ENCODE measurements around the gene SDC1.

SDC1 gene

DNA sequence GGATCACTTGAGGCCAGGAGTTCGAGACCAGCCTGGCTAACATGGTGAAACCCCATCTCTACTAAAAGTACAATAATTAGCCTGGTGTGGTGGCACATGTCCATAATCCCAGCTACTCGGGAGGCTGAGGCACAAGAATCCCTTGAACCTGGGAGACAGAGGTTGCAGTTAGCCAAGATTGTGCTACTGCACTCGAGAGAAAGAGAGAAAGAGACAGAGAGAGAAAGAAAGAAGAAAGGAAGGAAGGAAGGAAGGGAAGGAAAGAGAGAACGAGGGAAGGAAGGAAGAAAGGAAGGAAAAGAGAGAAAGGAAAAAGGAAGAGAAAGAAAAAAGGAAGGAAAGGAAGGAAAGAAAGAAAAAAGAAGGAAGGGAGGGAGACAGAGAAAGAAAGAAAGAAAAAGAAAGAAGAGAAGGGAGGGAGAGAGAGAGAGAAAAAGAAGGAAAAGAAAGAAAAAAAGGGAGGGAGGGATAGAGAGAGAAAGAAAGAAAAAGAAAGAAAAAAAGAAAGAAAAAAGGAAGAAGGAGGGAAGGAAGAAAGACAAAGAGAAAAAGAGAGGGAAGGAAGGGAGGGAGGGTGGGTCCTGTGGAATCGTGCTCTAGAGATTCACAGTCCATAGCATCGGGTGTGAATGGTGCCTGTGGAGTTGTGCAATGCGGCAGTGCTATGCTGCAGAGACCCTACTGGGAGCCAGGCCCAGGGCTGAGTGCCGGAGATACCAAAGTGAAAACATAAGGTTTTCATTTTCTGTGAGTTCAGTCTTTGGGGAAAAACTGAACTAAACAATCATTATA is 4.6 kb upstream of the SDC1 start:
- DNase-seq (ENCODE audit: low read depth in 2 of 2, low spot score in 1 of 2): no peak

GRCh38 chr2:20227894-20228505 is 3.1 kb upstream of the SDC1 start:
- DNase-seq (ENCODE audit: low read depth in 2 of 2, low spot score in 1 of 2): no peak

DNA sequence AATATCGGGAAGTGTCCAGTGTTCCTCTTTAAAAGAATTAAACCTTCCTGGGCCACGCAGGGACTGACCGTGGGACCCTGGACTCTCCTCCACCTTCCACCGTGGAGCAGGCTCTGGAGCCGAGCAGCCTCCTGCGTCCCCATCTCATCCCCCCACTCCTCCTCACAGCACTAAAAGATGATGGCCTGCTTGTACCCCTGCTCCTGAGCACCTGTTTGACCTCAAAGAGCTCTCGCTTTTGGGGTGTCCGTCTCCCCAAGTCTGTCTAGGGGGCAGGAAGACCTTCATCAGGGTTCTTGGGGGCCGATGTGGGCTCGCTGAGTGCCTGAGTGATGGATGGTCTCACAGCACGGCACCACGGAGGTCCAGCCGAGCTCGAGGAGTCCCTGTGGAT is 1.2 kb upstream of the SDC1 start:
- DNase-seq (ENCODE audit: low read depth in 2 of 2, low spot score in 1 of 2): no peak

DNA sequence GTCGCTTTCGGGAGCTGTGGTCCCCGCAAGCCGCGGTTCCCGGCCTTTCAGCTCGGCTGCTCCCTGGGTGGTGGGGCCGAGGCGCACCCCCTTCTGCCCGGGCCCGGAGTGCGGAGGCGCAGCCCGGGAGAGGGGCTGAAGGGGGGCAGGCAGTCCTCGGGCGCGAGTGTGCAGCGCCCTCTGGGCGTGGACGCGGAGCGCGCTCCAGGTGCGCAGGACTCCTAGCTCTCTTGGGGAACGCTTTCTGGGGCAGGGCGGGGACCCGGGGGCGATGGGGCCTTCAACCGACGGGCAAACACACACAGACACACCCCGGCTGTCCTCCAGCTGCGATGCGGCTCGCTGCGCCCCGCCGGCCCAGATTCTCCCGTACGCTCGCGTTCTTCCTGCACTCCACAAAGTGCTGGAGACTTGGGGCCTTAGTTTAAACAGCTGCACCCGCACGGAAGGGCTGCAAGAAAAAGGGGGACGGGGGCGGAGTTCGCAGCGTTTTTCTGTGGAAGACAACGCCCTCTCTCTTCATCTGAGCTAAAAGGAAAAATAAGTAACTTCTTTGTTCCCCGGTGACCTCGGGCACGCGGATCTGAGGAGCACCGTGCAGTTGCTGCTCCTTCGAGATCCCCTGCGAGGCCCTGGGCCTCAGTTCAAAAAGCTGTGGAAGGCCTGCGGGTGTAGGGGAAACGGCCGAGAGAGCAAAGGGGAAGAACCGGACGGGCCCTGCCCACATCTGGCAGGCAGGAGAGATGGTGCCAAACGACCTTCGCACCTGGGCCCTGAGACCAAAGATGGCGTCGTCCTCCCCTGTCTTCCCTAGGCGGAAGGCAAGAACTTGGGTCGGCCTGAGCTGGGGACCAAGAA is 593 bp upstream of the SDC1 start:
- DNase-seq (ENCODE audit: low read depth in 2 of 2, low spot score in 1 of 2): no peak

- no peak for DNase-seq (ENCODE audit: low read depth in 2 of 2, low spot score in 1 of 2)
These were observed 690 bp downstream of the SDC1 start for GRCh38 chr2:20224164-20224715.

DNA sequence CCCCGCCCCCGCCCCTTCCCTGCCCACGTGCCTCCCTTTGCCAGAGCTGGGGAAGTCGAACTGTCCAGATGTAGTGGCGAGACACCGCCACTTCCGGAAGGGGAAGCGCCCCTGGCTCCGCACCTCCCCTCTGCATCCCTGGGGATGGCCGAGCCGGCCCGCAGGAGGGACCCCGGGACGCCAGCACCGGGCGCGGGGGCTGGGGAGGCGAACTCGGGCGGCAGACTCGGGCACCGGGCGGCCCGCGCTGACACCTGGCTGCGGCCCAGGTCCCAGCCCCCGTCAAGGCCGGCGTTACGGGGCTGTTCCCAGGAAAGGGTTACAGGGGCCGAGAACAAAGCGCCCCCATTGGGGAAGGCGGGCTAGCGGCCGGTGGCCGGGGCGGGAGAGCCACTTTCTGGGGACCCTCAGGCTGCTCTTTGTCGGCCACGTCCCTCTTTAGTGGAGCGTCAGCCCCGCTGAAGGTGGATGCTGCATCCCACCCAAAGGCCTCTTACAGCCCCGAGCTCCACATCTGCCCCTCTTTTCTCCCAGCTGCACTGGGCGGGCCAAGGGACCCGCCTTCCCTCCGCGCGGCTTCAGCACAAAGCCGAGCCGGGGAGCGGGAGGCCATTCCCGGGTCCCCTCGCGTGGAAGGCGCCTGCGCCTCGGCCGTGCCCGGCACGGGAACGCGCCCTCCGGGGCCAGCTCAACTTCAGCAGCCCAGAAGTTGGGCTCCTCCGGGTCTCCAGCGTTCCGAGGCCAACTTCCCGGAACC is 1.3 kb downstream of the SDC1 start:
- no peak for DNase-seq (ENCODE audit: low read depth in 2 of 2, low spot score in 1 of 2)

DNA sequence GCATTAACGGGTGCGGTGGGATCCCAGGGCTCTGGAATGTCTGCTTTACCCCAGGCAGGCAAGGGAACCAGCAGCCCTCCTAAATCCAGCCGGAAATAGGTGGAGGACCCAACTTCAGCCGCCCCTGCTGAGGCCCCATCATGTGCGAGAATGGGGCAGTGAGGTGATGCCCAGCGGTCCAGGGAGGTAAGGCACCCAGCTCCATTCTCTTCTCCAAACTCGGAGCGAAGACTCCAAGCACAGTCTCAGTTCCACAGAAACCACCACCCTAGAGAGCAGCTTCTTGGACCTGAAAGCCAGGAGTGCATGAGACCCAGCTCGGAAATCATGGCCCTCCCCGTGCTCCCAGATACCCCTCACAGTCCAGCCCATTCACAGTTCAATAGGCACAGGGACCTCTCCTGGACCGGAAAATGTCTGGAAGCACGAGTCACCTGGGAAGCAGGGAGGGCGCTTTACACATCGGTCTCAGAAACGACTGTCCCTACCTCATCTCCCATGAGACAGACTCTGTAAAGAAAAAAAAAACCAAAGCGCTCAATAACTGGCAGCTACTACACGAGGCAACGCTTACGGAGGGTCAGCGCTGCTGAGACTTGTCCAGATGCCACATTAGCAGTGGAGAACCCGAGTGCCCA is 2.0 kb downstream of the SDC1 start:
- DNase-seq (ENCODE audit: low read depth in 2 of 2, low spot score in 1 of 2): no peak

- no peak for DNase-seq (ENCODE audit: low read depth in 2 of 2, low spot score in 1 of 2)
These were observed 2.7 kb downstream of the SDC1 start for GRCh38 chr2:20222014-20222768.

DNA sequence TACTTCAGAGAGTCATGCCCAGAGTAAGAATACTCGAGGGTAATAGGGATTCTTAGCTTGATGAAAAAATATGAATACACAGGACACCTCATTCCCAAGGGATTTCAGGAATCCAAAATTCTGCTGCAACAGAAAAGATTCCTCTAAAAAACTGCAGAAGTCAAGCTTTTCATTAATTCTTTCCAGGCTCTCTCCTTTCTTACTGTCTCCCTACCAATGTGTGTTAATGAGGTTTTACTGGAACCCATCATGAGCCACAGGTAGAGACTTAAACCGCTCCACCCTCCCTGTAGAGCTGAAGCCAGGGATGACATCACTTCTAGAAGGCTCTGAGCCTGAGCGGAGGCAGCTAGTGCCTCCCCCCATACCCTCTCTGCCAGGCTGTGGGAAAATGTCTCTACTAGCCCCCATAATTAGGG is 3.4 kb downstream of the SDC1 start:
- DNase-seq (ENCODE audit: low read depth in 2 of 2, low spot score in 1 of 2): no peak

DNA sequence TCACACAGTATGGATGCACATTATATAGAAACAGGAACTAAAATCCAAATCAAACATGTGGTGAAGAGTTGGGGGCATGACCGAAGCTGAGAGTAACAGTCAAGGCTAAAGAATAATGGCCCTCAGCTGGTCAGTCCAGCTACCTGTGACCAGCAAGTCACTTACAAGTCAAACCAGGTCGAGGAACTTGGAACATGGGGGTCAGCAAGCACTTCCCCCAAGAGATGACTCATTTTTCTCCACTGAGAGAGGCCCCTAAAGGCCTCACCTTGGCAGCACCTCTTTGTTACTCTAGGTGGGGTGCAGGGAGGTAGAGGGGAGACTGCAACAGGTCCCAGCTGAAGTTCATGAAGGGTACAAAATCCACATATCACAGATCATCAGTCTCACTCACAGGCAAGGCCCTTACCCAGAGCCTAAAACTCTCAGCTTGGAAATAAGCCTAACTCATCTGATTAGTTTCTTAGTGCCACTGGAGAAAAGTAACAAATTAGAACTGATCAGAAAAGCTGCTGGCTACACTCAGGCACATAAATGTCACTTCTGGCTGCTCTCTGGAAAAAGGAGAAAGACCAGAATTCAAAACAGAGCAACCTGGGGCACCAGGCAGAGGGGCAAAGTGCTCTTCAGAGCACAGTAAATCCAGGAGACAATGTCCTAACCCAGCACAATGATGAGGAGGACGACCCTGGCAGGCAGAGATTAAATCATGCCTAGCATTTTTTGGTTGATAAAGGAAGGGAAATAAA is 4.0 kb downstream of the SDC1 start:
- no peak for DNase-seq (ENCODE audit: low read depth in 2 of 2, low spot score in 1 of 2)

DNA sequence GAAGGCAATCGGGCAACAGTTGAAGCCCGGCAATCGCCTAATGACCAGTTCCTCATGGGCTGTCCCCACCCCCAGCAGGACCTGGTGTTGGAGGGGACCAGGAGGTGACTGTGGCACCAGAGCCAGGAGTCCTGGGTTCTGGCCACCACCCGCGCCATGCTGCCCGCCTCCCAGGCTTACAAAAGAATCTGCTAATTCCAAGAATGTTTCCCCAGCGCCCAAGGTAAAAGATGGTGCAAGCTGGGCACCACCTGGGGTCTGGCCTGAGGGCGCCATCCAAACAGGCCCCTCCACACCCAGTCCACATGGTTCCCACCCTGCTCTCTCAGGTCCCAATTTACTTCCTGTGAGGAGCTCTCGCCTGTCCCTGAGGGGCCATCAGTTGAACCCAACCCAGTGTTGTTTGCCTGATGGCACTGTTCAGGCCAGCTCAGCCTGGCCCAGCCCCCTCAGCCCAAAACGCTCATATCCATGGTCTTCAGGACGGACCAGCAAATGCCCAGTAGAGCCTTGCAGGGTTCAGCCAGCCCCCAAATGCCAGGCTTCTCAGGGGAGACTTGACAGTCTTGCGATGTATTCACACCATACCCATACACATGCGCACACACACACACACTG is 5.1 kb downstream of the SDC1 start:
- DNase-seq (ENCODE audit: low read depth in 2 of 2, low spot score in 1 of 2): no peak

GRCh38 chr2:20218331-20219320 is 6.3 kb downstream of the SDC1 start:
- no peak for DNase-seq (ENCODE audit: low read depth in 2 of 2, low spot score in 1 of 2)

DNA sequence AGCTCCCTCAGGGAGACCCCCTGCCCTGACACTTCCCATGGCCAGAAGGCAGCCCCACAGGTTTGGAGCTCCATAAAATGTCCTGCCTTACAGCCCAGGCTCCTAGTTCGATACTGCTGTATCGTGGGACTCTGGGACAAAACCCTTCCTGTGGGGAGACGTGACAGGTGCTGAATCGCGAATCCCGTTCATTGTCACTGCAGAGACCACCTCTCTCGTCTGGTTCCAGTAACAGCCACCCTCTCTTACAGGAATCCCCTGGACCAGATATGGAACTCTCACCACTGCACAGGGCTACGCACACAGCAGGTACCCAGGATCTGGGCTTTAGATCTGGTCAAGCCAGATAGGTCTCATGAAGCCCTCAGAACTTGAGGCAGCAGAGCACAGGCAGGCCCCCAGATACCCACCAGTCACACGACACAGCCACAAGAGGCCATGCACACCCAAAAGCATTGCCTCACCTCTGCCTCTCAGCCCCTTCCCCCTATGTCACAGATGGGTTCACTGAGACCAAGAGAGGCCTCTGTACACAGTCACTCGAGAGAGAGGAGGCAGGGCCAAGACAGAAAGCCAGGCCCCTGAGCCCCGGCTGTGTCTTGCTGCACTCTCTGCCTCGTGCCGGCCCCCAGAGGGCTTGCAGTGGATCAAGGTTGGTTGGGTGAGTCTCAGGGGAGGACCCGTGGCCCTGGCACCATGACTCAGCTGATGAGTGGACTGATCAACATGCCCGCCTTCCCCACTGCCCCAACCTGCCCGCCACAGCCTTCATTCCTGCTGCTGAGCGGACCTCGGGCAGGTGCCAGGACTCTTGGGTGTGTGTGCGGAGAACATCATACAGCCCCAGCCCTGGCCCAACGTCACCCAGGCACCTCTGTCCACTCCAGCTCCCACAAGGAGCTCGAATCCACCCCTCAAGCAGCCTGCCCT is 7.6 kb downstream of the SDC1 start:
- no peak for DNase-seq (ENCODE audit: low read depth in 2 of 2, low spot score in 1 of 2)

- DNase-seq (ENCODE audit: low read depth in 2 of 2, low spot score in 1 of 2): no peak
These were observed 8.6 kb downstream of the SDC1 start for GRCh38 chr2:20216130-20217025.

All from stimulated activated CD8-positive, alpha-beta memory T cell treated with anti-CD3 and anti-CD28 coated beads, Interleukin-4, amount 100 ng/mL, for 1 hour (primary cell).